Measurements from ENCODE around the gene GNB1.

DNA sequence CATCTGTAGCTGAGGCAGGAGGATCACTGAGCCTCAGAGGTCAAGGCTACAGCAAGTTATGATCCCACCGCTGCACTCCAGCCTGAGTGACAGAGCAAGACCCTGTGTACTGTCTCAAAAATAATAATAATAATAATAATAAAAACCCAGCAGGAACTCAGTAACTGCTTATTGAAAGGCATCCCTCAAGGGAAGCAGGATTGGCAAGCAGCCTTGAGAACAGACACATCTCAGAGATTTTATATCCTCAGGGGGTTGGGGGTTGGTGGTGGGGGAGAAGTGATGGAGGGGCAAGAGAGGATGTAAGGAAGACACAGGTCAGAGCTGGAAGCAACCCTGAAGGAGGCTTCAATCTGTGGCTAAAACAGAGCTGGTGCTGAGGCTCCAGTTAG, 29.6 kb downstream of the GNB1 start:
- no peak for TF ChIP-seq CTCF (conservative IDR thresholded peaks at IDR 0.05; ENCODE audit: low read depth, low read length)
- no peak for TF ChIP-seq EZH2 (IDR thresholded peaks at IDR 0.05; ENCODE audit: borderline replicate concordance, low read depth, low read length, poor library complexity, severe bottlenecking)
